NCI-H2227 (cell line): ENCODE data around the gene TGDS.
"Not testable (repeated sequence)": the region's sequence is repeated elsewhere in the genome, so short reads cannot be mapped to it uniquely, and the experiment has no call there.

Experiments used
- DNase-seq: peaks from one replicate; lab custom pipeline; 2025; ENCODE audit not compliant: unreplicated experiment; lab: John Stamatoyannopoulos, UW

The TGDS gene

GRCh38 chr13:94553766-94554165, 42.2 kb downstream of the TGDS start:
- no peak for DNase-seq

- DNase-seq = no peak
Measured at GRCh38 chr13:94552095-94552494, 43.9 kb downstream of the TGDS start.

- DNase-seq = no peak
Measured at GRCh38 chr13:94550062-94550738, 45.8 kb downstream of the TGDS start.

GRCh38 chr13:94549232-94550061, 46.5 kb downstream of the TGDS start:
- peak; percentile 95 for DNase-seq

GRCh38 chr13:94548821-94549231, 47.1 kb downstream of the TGDS start:
- DNase-seq = peak; percentile 64

GRCh38 chr13:94548382-94548781, 47.6 kb downstream of the TGDS start:
- DNase-seq = peak; percentile 27

GRCh38 chr13:94546061-94546839, 49.7 kb downstream of the TGDS start:
- no peak for DNase-seq

- no peak for DNase-seq
Measured at GRCh38 chr13:94544922-94545321, 51.0 kb downstream of the TGDS start.

- DNase-seq = no peak
Measured at GRCh38 chr13:94542917-94543316, 53.0 kb downstream of the TGDS start.

- no peak for DNase-seq
Measured at GRCh38 chr13:94537740-94538630, 58.0 kb downstream of the TGDS start.

- DNase-seq = no peak
Measured at GRCh38 chr13:94535775-94536174, 60.2 kb downstream of the TGDS start.

- DNase-seq = no peak
Measured at GRCh38 chr13:94535231-94535630, 60.7 kb downstream of the TGDS start.

- DNase-seq = no peak
Measured at GRCh38 chr13:94534166-94534565, 61.8 kb downstream of the TGDS start.

GRCh38 chr13:94532278-94532677, 63.7 kb downstream of the TGDS start:
- not testable (repeated sequence) for DNase-seq

- not testable (repeated sequence) for DNase-seq
Measured at GRCh38 chr13:94526956-94527355, 69.0 kb downstream of the TGDS start.

GRCh38 chr13:94525781-94526180, 70.2 kb downstream of the TGDS start:
- no peak for DNase-seq

GRCh38 chr13:94524407-94524806, 71.5 kb downstream of the TGDS start:
- no peak for DNase-seq
